ENCODE measurements around the gene SLC1A5.
A peak's percentile ranks its signal among the peaks of the same experiment; 100 is the strongest.
"Not testable (repeated sequence)": the region's sequence is repeated elsewhere in the genome, so short reads cannot be mapped to it uniquely, and the experiment has no call there.

Gene SLC1A5

DNA sequence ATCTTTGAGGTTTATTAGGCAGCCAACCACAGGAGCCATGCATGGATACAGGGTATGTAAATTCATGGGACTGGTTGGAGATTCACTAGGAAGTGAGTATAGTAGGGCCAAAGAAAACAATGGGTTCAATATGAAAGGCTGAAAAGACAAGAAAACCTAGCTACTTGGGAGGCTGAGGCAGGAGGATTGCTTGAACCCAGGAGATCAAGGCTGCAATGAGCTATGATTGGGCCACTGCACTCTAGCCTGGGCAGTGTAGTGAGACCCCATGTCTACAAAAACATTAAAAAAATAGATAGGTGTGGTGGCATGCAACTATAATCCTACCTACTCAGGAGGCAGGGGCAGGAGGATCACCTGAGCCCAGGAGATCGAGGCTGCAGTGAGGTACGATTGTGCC lies 10.3 kb upstream of the SLC1A5 start:
- no peak for DNase-seq (ENCODE audit: low spot score)

DNA sequence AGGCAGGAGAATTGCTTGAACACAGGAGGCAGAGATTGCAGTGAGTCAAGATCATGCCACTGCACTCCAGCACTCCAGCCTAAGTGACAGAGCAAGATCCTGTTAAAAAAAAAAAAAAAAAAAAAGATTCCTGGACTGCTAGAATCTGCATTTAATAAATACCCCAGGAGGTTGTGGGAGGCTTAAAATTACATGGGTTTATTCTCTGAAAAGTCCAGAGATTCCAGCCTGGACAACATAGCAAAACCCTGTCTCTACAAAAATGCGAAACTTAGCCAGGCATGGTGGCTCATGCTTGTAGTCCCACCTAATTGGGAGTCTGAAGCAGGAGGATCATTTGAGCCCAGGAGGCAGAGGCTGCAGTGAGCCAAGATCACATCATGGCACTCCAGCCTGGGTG lies 9.5 kb upstream of the SLC1A5 start:
- DNase-seq (ENCODE audit: low spot score), result no peak

DNA sequence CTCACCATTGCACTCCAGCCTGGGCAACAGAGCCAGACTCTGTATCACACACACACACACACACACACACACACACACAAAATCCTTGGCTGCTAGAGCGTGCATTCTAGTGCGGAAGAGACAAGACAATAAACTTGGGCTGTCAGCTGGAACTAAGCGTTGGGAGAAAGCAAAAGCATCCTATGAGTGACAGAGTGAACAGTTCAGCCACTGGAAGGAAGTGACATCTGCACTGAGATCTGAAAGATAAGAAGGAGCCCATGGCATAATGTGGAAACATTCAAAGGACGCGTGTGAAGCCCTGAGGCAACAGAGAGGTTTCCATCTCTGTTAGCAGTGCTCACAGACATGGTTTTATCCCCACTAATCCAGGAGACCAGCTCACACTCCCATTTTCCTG lies 3.5 kb upstream of the SLC1A5 start:
- DNase-seq (ENCODE audit: low spot score), result no peak

DNA sequence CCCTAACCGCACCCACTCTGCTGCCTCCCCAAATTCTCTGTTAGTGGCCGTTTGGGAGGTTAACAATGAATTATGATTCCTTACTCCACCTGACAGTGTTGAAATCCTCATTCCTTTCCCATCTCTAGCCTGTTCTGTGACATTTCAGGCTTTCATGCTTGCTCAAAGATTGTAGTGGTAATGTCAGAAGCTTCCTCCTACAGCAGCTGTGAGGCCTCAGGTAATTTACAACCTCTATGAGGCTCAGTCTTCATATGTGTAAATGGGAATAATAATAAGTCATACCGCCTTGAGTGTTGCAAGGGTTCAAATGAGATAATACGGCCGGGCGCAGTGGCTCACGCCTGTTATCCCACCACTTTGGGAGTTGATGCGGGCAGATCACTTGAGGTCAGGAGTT lies 977 bp upstream of the SLC1A5 start:
- DNase-seq (ENCODE audit: low spot score), result no peak

DNA sequence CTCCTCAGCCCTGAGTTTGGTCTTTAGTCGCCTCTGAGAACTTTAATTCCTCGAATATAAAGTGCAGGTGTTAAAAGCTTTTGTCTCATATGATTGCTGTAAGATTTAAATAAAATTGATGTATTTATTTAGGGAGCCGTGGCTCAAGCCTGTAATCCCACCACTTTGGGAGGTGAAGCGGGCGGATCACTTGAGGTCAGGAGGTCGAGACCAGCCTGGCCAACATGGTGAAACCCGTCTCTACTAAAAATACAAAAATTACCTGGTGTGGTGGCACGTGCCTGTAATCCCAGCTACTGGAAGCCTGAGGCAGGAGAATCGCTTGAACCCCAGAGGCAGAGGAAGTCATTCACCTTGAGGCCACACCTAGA lies 559 bp upstream of the SLC1A5 start:
- DNase-seq (ENCODE audit: low spot score), result no peak

DNA sequence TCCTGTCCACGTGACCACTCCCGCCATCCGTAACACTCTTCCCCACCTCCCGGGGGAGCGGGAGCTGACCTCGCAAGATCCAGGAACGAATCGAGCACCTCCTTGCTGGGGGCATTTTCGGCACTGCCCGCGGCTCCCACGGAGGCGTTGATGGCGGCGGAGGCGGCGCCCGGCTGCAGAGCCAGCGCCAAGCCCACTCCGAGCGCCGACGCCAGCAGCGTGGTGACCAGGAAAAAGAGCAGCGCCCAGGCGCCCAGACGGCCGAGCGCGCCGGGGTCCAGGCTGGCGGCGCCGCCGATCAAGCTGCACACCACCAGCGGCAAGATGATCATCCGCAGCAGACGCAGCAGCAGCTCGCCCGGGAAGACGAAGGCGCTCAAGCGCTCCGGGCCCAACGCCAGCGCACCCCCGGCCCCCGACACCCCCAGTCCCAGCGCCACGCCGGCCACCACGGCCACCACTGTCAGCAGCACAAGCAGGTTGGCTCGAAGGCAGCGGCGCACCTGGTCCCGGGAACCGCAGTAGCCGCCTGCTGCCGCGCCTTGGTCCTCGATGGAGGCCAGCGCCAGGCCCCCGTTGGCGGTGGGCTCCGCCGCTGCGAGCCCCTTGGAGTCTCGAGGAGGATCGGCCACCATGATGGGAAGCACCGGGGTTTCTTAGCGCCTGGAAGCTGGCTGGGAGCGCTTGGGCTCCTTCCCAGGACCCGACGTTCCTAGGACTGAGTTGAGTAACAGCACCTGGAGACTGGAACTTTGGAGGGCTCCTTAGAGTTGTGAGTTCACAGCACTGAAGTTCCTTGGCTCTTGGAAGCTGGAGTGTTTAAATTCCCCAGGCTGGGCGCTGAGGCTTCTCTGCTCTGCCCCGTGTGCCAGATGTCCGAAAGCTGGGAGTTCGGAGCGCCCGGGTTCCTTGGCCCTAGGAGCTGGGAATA lies 798 bp downstream of the SLC1A5 start:
- peak; percentile 71 for DNase-seq (ENCODE audit: low spot score)

DNA sequence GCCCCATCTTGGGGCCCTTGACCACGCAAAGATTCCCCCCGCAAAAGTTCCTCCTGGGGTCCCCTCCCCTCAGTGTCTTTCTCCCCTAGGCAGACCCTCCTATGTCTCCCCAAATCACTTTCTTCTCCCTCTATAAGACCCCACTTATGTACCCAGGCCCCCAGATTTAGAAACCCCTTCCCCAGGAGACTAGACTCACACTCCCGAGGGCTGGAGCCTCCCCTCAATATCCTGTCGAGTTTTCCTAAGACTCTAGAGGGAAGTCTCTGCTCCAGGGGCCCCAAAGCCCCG lies 1.4 kb downstream of the SLC1A5 start:
- no peak for DNase-seq (ENCODE audit: low spot score)

DNA sequence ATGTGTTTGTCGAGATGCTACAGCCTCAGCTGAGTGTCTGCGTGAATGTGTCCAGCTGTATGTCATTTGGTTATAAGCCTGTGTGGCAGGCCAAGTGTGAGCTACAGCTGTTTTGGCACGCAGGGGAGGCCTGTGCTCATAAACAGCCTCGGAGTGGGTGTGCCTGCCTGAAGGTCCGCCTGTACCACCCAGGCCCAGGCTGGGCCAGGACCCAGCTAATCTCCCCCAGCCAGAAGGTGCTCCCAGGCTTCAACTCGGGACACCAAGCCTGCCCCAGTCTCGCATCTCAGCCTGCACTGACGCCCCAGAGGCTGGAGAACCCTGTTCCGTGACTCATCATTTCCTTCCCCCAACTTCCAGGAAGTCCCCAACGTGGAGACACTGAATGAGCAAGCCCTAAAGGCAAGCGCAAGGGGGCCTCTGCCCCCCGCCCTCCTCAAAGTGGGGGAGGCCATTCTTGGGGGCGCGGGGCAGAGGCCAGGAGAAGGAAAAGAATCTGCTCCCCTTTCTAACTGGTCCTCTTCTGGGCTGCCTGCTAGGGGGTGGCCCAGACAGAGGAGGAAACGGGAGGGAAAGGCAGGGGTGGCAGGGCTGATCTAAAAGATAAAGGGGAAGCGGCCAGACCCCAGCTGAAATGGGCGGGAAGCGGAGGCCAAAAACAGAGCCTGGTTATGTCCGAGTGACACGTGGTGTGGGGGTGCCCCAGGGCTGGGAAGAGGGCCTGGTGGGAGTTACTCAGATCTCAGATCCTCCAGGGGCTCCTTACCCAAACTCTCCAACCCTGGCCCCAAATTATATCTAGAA lies 2.0 kb downstream of the SLC1A5 start:
- DNase-seq (ENCODE audit: low spot score), result peak; percentile 73

DNA sequence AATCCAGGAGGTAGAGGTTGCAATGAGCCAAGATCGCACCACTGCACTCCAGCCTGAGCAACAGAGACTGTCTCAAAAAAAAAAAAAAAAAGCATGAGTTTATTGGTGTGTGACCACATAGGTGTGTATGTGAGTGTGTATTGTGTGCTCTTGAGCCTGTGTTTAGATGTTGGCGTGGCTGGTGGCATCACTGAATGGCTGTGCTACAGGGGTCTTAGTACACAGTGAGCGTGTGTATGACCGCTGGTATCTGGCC lies 2.5 kb downstream of the SLC1A5 start:
- DNase-seq (ENCODE audit: low spot score), result no peak

DNA sequence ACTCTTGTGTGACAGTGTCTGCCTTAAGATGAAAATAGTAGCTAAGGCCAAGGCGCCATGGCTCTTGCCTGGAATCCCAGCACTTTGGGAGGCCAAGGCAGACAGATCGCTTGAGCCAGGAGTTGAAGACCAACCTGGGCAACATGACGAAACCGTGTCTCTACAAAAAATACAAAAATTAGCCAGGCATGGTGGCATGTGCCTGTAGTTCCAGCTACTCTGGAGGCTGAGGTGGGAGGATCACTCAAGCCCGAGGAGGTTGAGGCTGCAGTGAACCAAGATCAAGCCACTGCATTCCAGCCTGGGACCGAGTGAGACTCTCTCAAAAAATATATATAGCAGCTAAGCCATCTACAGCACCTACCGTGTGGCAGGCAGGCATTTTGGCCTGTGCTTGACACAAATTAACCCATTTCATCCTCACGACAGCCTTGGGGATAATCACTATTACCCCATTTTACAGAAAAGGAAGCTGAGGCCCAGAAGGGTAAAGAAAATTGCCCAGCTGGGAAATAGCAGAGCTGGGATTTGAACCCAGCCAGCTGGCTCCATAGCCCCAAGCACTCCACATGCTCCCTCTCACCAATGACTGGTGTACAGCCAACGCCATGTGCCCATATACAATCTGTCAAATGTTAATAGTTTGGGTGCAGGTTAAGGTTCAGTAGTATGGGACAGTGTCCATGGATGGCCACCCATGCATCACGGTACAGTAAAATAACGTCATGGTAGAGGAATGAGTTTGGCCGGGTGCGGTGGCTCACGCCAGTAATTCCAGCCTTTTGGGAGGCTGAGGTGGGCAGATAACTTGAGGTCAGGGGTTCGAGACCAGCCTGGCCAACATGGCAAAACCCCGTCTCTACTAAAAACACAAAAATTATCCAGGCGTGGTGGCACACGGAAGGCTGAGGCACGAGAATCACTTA lies 3.1 kb downstream of the SLC1A5 start:
- no peak for DNase-seq (ENCODE audit: low spot score)

DNA sequence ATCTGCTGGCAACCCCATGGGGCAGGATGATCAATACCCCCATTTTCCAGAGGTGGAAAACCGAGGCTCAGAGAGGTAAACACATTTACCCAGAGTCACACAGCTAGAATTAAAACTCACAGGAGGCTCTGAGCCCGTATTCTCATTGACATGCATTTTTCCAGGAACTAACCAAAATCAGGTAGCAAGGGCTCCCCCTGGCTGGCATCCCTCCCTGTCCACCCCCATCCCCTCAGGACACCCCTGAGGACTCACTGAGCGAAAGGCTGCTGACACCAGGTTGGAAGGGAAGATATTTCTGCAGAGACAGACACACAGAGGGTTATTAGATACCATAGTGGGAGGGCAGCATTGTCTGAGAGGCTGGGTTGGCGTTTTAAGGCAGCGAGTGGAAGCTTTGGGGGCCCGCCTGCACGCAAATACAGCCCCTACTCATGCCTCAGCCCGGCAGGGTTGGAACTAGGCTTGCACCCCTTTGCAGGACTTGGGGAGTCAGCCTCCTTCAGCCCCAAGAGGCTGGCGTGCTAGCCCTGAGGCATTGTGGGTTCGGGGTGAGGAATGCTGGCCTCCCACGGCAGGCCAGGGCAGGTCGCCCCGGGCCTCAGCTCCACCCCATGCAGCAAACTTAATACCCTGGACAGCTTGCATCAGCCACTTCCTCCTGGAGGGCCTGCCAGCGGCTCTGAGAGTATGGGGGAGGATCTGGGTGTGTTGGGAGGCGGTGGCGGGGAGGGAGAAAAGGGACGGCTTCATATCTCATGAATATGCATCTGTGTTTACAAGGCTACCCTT lies 3.9 kb downstream of the SLC1A5 start:
- peak; percentile 83 for DNase-seq (ENCODE audit: low spot score)

DNA sequence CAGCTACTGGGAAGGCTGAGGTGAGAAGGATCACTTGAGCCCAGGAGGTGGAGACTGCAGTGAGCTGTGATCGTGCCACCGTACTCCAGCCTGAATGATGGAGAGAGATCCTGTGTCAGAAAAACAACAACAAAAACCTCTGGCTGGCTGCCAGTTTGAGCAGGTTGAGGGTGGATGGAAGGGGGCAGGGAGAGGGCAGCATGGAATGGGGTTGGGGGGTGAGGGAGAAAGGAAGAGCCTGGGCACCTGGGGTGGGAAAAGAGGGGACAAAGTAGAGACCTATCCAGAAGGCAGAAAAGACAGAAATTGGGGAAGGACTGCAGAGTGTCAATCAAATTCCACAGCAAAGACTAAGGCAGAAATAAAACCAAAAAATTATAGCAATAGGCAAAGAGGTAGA lies 4.7 kb downstream of the SLC1A5 start:
- DNase-seq (ENCODE audit: low spot score), result no peak

DNA sequence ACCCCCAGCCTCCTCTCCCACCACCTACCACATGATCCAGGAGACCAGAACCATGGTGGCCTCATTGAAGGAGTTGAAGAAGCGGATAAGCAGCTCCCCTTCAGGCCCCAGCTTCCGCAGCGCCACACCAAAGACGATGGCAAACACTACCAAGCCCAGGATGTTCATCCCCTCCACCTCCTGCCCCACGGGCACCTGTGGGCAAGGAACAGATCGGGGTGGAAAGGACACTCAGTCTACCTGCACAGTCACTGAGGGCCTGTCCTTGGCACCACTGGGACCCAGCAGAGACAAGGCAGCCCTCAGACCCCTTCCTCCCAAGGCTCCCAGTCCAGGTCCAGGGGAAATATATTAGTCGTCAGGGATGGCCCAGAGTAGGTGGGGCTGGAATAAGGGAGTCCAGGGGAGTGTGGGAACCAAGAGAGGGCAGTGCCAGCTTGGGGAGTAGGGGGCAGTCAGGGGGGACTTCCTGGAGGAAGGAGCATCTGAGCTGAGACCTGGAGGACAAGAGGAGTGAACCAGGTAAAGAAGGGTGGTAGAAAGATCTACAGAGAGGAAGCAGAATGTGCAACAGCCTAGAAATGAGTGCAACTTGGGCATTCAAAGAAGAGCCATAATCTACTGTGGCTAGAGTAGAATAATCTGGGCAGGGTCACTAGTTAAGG lies 5.9 kb downstream of the SLC1A5 start:
- DNase-seq (ENCODE audit: low spot score), result no peak

DNA sequence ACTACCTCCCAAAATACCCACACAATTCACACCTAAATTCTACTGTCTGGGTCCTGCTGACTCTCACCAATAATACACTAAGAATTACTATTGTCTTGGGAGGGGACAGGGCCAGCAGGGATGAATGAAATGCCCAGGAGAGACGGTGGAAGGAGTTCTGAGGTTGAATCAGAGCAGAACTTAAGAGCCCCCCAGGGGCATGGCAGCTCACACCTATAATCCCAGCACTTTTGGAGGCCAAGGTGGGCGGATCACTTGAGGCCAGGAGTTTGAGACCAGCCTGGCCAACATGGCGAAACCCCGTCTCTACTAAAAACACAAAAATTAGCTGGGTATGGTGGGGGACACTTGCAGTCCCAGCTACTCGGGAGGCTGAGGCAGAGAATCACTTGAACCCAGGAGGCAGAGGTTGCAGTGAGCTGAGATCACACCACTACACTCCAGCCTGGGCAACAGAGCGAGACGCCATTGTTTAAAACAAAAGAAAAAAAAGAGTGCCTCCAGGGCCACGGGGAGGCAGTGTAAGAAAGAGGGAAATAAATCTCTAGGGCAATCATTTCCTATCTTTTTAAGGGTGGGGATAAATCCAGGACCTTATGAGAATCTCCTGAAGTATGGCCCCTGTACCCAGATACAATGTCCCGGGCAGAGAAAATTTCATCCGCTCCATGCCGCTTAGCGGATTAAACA lies 10.3 kb downstream of the SLC1A5 start:
- DNase-seq (ENCODE audit: low spot score), result not testable (repeated sequence)

DNA sequence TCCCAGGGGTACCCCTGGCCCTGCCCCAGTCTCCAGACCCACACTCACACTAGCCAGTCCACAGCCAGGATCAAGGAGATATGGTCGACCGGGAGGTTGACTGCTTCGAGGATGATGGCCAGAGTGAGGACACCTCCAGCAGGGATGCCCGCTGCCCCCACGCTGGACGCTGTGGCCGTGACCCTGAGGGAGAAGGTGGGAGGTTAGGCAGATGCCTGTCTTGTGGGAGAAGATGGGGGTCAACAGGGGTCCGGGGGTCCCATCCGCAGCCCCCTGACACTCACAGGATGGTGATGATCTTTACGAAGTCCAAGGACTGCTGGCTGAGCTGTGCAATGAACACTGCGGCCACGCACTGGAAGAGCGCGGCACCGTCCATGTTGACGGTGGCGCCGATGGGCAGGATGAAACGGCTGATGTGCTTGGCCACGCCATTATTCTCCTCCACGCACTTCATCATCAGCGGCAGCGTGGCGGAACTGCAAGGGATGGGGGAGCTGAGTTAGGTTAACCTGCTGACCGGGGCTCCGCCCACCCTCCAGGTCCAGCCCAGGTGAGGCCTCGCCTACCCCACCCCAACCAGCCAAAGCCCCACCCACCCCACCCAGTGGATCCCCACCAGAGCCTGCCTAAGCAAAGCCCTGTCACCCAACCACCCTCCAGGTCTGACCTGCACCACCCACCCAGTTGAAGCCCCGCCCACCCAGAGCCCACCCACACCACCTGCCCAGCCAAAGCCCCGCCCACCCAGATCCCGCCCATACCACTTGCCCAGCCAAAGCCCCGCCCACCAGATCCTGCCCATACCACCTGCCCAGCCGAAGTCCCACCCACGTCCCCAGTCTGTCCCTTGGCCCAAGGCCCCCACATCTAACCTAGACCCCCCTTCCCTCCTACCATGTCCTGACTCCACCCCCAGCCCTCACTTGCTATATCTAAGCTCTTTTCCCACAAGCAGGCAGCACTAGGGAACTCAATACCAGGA lies 11.2 kb downstream of the SLC1A5 start:
- peak; percentile 63 for DNase-seq (ENCODE audit: low spot score)

DNA sequence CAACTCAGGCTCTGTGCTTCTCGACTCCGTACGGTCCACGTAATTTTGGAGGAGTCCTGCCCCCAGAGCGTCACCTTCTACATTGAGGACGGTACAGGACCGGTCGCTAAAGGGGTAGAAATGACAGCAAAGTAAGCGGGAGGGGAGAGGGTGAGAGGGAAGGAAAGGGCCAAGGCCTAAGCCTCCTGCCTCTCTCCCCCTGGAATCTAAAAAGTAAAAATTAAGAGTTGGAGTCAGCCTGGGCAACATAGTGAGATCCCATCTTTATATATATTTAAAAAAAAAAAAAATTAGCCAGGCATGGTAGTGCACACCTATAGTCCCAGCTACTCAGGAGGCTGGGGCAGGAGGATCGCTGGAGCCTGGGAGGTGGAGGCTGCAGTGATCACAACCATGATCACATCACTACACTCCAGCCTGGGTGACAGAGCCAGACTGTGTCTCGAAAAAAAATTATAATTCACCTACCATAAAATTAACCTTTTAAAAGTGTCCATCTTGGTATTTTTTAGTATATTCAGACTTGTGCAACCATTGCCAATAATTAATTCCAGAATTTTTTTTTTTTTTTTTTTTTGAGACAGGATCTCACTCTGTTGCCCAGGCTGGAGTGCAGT lies 12.6 kb downstream of the SLC1A5 start:
- DNase-seq (ENCODE audit: low spot score), result no peak

DNA sequence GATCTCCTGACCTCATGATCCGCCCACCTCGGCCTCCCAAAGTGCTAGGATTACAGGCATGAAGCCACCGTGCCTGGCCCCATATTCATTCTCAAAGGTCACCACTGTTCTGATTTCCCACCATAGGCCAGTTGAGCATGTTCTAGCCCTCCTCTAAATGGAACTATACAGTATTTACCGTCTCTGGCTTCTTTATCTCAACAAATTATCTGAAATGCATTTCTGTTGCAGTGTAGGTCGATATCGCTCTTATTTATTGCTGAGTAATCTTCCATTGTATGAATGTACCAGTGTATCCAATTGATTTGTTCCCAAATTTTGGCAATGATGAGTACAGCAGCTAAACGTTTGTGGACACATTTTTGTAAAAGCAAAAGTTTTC lies 15.4 kb downstream of the SLC1A5 start:
- DNase-seq (ENCODE audit: low spot score), result no peak

DNA sequence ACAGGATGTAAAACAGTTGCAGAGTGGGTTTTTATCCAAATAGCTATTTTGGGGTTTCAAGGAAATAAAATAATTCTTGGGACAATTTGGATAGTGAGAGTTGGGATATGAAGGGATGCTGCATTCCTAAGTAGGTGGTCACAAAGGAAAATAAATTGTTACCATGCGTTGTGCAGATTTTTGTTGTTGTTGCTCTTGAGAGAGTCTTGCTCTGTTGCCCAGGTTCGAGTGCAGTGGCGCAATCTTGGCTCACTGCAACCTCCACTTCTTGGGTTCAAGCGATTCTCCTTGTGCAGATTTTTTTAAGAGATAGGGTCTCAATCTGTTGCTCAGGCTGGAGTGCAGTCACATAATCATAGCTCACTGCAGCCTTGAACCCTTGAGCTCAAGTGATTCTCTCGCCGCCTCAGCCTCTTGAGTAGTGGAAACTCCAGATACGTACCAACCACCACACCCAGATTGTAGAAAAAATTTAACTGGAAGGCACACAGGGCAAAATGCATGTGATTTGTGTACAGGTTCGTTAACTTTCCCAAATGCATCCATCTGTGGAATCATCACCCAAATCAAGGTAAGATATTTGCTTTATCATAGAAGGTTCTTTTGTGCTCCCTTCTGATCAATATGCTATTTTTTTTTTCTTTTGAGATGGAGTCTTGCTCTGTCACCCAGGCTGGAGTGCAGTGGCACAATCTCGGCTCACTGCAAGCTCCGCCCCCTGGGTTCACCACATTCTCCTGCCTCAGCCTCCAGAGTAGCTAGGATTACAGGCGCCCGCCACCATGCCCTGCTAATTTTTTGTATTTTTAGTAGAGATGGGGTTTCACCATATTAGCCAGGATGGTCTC lies 16.0 kb downstream of the SLC1A5 start:
- DNase-seq (ENCODE audit: low spot score), result no peak

Data from D341Med (cell line).